HG02938 (cell line): ENCODE data around the gene RFTN2.
"Not testable (repeated sequence)": the region's sequence is repeated elsewhere in the genome, so short reads cannot be mapped to it uniquely, and the experiment has no call there.

ENCODE experiments used
- ATAC-seq: cut with Tn5 transposase; IDR thresholded peaks from one replicate; pipeline ENCODE4 v1.9.1; 2021; ENCODE audit warnings: mild to moderate bottlenecking, moderate library complexity; ENCODE audit not compliant: unreplicated experiment

RFTN2 gene

DNA sequence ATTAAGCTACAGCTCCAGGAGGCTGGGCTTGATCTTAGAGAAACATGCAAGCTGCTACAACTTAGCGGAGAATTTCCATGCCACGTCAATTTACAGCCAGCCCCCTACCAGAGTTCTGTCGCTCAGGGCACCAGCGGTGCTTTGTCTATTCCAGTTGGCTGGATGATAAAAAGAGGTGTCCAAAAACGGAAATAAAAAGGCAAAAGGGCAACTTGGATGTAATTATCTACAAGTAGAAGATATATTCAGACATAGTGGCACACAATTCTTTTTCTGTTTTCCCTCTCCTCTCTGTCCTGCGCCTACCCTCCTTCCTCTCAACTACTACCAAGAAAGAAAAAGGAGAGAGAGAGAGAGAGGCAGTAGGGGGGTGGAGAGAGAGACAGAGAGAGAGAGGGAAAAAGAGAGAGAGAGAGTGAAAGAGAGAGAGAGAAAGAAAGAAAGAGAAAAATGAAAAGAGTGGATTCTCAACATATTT is 363 bp upstream of the RFTN2 start:
- no peak for ATAC-seq

- ATAC-seq = no peak
Observed at GRCh38 chr2:197674591-197674990, 796 bp downstream of the RFTN2 start.

GRCh38 chr2:197674060-197674459 is 1.3 kb downstream of the RFTN2 start:
- no peak for ATAC-seq

DNA sequence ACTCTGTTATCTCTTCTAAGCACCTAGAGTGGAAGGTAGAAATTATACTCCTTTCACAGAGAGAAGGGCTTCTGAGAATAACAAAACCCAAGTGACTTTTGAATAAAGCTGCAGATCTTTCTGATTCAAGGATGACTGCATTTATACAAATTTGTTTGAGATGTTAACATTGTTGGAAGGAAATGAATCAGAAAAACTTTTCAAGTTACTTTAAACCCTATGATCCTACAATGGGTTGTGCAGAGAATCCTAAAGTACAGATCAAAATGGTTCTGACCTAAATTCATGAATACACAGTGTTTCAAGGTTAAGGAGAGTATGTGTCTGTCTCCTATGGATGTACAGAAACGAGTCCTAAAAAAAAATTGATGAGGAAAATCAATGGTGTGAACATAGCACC is 1.8 kb downstream of the RFTN2 start:
- ATAC-seq = no peak

- no peak for ATAC-seq
Observed at GRCh38 chr2:197673106-197673505, 2.3 kb downstream of the RFTN2 start.

GRCh38 chr2:197672371-197672893 is 3.0 kb downstream of the RFTN2 start:
- no peak for ATAC-seq

GRCh38 chr2:197669077-197669476 is 6.3 kb downstream of the RFTN2 start:
- ATAC-seq = no peak

DNA sequence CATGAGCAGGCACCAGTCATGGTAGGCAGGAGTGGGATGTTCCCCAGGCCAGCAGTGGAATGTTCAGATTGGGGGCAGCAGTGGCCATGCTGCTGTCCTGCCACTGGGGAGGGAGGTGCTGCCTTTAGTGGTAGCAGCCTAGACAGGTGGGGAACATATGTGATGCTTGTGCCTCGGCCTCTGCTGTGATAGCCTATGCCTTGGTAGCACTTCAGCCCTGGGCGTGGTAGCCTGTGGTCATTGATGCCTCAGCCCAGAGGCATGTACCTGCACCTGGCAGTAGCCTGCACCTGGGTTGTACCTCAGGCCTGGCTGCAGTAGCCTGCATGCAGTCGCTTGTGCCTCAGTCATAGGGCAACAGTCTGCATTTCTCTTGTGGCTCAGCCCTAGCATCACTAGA is 7.1 kb downstream of the RFTN2 start:
- no peak for ATAC-seq

- no peak for ATAC-seq
Observed at GRCh38 chr2:197666277-197666676, 9.1 kb downstream of the RFTN2 start.

DNA sequence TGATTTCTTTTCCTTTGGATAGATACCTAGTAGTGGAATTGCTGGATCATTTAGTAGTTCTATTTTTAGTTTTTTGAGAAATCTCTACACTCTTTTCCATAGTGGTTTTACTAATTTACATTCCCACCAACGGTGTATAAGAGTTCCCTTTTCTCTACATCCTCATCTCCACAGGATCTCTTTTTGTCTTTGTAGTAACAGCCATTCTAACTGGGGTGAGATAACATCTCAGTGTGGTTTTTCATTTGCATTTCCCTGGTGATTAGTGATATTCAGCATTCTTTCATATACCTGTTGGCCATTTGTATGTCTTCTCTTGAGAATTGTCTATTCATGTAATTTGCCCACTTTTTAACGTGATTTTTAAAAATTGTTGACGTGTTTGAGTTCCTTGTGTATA is 13.8 kb downstream of the RFTN2 start:
- no peak for ATAC-seq

DNA sequence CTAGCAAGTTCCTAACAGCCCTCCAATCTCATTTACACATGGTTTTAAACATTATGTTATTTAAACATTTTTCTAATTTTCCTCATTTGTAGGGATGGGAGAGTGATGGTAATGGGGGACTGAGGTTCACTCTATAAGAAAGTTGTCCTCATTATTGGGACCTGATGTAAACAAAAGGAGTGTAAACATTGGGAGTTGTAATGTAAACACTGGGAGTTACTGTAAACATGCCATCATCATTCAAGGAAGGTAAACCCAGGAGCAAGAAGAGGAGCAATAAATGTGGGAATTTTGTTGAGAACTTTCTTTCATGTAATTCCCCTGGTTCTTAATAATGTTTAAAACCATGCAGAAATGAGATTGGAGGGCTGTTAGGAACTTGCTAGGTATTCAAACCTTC is 17.8 kb downstream of the RFTN2 start:
- ATAC-seq = no peak

GRCh38 chr2:197647961-197648690 is 27.3 kb downstream of the RFTN2 start:
- no peak for ATAC-seq

DNA sequence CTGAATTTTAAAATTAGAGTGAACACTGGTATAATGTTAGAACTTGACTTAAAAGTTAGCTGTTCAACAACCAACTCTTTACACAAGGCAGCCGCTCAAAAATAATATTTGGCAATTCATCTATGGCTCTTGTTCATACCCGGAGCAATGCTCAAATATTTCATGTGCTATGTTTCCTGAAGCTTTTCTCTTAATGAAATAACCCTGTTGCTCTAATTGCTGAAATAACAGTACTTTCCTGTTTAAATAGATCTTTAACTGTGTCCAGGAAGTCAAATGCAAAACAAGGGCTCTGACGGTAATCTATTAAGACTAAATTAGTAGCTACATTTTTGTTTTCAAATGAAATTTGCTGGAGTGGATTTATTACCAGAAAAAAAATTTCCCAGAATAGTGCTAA is 33.7 kb downstream of the RFTN2 start:
- ATAC-seq = no peak

DNA sequence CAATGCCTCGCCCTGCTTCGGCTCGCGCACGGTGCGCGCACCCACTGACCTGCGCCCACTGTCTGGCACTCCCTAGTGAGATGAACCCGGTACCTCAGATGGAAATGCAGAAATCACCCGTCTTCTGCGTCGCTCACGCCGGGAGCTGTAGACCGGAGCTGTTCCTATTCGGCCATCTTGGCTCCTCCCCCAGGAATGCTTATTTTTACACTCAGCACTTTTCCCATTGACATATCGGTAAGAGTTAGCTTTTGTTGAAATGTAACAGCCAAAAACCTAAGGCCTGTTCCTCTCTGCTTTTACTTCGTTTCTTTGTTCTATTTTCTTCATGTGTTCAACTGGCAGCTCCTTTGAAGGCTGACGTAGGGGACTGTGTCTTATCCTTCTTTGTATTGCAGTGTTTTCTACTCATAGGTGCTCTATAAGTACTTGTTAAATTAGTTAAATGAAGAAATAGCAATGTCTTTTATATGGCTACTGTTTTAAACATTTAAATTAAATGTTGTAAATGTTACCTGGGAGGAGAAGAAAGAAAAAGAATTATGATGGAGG is 34.7 kb downstream of the RFTN2 start:
- not testable (repeated sequence) for ATAC-seq

GRCh38 chr2:197633109-197633657 is 42.2 kb downstream of the RFTN2 start:
- no peak for ATAC-seq

DNA sequence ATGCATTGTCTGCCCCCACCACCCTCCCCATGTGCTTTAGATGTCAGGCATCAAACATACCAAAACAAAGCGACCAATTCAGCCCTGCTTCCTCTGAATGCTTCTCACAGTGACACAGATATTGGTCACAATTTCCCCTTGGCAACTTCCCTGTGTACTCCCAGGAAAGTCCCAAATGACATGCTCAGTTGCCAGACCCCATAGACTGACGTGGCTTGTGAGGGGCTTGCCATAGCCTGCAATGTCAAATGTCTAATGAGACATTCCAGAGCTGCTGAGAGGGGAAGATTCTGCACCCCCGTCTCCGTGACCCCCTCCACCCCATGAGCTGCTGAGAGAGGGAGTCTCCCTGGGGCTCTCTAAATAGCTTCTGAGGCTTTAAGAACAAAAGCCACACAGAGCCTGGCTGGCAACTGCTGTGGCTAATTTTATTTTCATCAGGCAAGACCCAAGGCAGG is 47.3 kb downstream of the RFTN2 start:
- no peak for ATAC-seq

DNA sequence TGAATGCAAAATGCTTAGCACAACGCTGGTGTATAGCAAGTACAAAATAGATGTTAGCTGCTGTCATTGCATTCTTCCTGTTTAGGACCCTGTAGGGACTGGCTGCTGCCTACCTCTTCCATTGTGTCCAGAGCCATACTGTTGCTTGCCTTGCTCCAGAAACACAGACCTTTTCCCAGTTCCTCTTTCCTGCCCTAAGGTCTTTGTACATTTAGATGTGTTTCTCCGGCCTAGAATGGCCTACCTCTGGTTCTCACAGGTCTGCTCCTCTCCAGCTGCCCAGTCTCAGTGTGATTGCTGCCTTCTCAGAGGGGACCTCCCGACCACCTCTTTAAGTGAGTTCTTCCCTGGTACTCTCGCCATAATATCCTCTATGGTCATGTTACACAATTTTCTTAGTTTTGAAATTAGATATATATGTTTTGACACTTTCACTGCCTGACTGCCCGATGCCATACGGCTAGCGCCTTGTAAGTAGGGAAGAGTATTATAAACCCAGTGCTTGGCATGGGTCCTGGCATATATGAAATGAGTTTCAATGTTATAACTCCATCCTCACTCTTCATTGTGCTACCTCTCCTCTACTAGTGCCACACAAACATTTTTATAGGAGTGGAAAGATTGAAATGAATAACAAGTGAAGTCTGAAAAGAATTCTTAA is 48.3 kb downstream of the RFTN2 start:
- no peak for ATAC-seq

DNA sequence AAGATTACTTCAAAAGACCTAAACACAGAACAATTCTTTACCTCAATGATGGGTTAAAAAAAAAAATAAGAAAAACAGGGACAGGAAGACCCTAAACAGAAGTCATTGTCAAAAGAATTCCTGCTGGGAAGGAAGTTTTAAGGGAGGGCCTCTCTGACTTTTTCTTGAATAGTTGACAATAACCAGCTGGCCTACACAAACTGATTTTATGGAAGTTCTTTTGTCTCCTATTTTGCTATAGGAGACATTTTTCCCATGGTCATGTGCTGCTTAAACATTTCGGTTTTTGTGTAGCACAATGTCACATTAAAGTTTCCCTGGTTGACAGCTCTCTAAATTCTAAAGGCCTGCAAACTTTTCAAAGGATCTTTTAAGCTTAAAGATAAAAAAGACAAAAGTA is 55.3 kb downstream of the RFTN2 start:
- ATAC-seq = no peak

DNA sequence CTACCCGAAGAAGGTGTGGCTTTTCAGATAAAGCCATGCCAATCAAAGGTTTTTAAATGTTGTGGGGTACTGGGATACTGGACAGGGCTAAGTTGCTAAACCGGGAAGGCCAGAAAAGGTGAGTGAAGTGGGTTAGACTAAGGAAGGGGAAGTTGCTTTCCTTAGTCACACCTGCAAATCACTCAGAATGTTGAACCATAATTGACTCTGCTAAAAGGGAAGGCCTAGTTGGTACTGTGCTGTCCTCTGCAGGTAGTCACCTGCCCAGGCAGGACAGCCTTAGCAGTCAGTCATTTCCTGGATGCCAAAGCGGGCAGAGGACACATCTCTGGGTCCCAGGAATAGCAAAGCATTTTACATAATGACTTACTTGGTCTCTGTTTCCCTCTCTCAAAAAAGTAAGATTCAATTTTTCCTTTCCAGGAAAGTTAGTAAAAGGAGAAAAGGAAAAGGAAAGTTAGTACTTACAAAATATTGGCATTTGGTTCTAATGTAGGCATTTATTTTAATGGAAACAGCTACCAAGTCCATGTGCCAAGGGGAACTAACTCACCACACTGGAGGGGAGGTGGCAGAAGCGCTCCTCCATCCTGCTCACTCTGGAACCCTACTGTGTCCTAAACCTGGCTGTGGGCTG is 60.3 kb downstream of the RFTN2 start:
- no peak for ATAC-seq

DNA sequence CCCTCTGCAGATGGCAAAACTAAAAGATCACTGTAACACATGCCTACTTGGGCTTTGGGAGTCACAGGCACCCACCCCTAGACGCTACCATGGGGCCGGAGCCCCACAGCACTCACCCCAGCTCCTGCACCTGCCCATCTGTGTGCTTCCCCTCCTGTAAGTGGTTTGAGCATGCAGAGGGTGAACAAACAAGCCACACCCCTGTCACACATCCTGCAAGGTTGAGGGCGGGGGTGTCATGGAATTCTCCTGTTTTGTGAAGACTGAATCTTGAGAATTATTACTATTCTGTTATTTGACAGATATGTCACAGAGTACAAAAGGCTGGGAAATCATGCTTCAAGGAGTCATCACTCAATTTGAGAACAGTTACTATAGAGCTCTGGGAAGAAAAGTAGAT is 60.9 kb downstream of the RFTN2 start:
- ATAC-seq = no peak

DNA sequence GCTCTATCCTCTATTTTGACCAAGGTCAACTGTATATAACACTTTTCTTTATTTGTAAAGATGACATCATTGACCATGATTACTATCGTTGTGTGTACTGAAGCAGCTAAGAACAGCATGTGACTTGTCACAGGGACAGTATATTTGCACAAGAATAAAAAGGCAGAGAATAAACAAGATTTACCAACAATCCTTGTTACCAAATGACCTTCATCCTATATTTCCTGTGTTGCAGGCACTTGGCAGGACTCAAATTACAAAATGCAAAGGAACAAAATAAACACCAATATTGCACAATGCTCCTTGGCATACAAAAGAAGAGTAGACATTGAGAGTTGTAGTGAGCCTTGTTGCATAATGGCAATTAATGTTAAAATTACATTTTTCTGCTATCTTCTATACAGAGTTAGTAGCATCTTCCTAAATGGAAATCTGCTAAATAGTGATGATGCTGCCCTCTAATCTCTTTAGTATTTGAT is 61.8 kb downstream of the RFTN2 start:
- ATAC-seq = no peak
